ENCODE measurements around the gene RUNX2.

GRCh38 chr6:45353654-45354053 is 25.5 kb downstream of the RUNX2 start:
- no peak for TF ChIP-seq ZNF70 (CRISPR knock-in tag; IDR thresholded peaks at IDR 0.05)
- TF ChIP-seq ZFP3 (CRISPR knock-in tag; IDR thresholded peaks at IDR 0.05): no peak
- TF ChIP-seq ESRRG (CRISPR knock-in tag; IDR thresholded peaks at IDR 0.05): no peak
- no peak for TF ChIP-seq RARB (CRISPR knock-in tag; IDR thresholded peaks at IDR 0.05)
- TF ChIP-seq, protein P1, sequence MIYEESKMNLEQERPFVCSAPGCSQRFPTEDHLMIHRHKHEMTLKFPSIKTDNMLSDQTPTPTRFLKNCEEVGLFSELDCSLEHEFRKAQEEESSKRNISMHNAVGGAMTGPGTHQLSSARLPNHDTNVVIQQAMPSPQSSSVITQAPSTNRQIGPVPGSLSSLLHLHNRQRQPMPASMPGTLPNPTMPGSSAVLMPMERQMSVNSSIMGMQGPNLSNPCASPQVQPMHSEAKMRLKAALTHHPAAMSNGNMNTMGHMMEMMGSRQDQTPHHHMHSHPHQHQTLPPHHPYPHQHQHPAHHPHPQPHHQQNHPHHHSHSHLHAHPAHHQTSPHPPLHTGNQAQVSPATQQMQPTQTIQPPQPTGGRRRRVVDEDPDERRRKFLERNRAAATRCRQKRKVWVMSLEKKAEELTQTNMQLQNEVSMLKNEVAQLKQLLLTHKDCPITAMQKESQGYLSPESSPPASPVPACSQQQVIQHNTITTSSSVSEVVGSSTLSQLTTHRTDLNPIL (CRISPR knock-in tag; IDR thresholded peaks at IDR 0.05; ENCODE audit: low read depth): no peak
- TF ChIP-seq, protein P2, sequence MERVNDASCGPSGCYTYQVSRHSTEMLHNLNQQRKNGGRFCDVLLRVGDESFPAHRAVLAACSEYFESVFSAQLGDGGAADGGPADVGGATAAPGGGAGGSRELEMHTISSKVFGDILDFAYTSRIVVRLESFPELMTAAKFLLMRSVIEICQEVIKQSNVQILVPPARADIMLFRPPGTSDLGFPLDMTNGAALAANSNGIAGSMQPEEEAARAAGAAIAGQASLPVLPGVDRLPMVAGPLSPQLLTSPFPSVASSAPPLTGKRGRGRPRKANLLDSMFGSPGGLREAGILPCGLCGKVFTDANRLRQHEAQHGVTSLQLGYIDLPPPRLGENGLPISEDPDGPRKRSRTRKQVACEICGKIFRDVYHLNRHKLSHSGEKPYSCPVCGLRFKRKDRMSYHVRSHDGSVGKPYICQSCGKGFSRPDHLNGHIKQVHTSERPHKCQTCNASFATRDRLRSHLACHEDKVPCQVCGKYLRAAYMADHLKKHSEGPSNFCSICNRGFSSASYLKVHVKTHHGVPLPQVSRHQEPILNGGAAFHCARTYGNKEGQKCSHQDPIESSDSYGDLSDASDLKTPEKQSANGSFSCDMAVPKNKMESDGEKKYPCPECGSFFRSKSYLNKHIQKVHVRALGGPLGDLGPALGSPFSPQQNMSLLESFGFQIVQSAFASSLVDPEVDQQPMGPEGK (CRISPR knock-in tag; IDR thresholded peaks at IDR 0.05; ENCODE audit: borderline replicate concordance): no peak
- TF ChIP-seq BACH2 (CRISPR knock-in tag; IDR thresholded peaks at IDR 0.05; ENCODE audit: borderline replicate concordance): no peak
- no peak for TF ChIP-seq ZNF8 (CRISPR knock-in tag; IDR thresholded peaks at IDR 0.05)
- TF ChIP-seq OSR1 (CRISPR knock-in tag; IDR thresholded peaks at IDR 0.05): no peak
- TF ChIP-seq ISL1 (CRISPR knock-in tag; IDR thresholded peaks at IDR 0.05): no peak
- no peak for TF ChIP-seq ARNTL (CRISPR knock-in tag; IDR thresholded peaks at IDR 0.05; ENCODE audit: borderline replicate concordance, low read depth)
